Sigmoid colon (tissue), 4 donors: ENCODE data around the gene BBS12.

Experiments used
- POLR2A ChIP-seq, 2 donors: fragments of 450-650 bp; IDR thresholded peaks; one replicate each; pipeline ENCODE4 v1.6.1; 2016; ENCODE audit warnings: antibody characterized with exemption in 2 of 2, mild to moderate bottlenecking in 2 of 2, moderate library complexity in 2 of 2
- POLR2AphosphoS5 ChIP-seq, 4 donors: sonication (generic); formaldehyde crosslinking; IDR thresholded peaks; one replicate each; pipeline ENCODE4 v1.6.1; 2017; ENCODE audit warnings: antibody characterized with exemption in 4 of 4

DNA sequence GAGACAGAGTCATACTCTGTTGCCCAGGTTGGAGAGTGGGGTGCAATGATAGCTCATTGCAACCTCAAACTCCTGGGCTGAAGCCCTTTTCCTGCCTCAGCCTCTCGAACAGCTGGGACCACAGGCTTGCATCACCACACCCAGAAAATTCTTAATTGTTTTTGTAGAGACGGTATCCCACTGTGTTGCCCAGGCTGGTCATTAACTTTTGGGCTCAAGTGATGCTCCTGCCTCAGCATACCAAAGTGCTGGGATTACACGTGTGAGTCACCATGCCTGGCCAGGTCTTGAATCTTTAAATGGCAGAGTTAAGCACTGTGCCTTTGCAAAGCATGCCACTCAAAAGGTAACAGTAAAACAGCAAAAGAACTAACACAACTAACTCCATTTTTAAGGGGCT, 28.6 kb upstream of the BBS12 start:
- TF ChIP-seq POLR2A (IDR thresholded peaks at IDR 0.05) (no peak), POLR2AphosphoS5 (IDR thresholded peaks at IDR 0.05) (no peak)
